Ishikawa (cell line): Measurements from ENCODE around the gene HPRT1.

Experiments
- CEBPB ChIP-seq: IDR thresholded peaks from 2 replicates; pipeline ENCODE4 v1.6.1; 2012
- CREB1 ChIP-seq: IDR thresholded peaks from 2 replicates; pipeline ENCODE4 v1.6.1; 2012; ENCODE audit warnings: low read depth
- EGR1 ChIP-seq: IDR thresholded peaks from 2 replicates; pipeline ENCODE4 v1.6.1; 2012
- EP300 ChIP-seq: IDR thresholded peaks from 2 replicates; pipeline ENCODE4 v1.6.1; 2012; ENCODE audit warnings: borderline replicate concordance
- FOXM1 ChIP-seq: IDR thresholded peaks from 2 replicates; pipeline ENCODE4 v1.6.1; 2012; ENCODE audit warnings: low read depth, borderline replicate concordance
- MAX ChIP-seq: IDR thresholded peaks from 2 replicates; pipeline ENCODE4 v1.6.1; 2012
- NFIC ChIP-seq: IDR thresholded peaks from 2 replicates; pipeline ENCODE4 v1.6.1; 2012
- RAD21 ChIP-seq: IDR thresholded peaks from 2 replicates; pipeline ENCODE4 v1.6.1; 2012; ENCODE audit warnings: low read depth
- REST ChIP-seq: IDR thresholded peaks from 2 replicates; pipeline ENCODE4 v1.6.1; 2012; ENCODE audit warnings: low read depth, mild to moderate bottlenecking
- TAF1 ChIP-seq: IDR thresholded peaks from 2 replicates; pipeline ENCODE4 v1.6.1; 2012; ENCODE audit warnings: low read depth, mild to moderate bottlenecking
- TCF12 ChIP-seq: IDR thresholded peaks from 2 replicates; pipeline ENCODE4 v1.6.1; 2012; ENCODE audit warnings: low read depth
- TEAD4 ChIP-seq: IDR thresholded peaks from 2 replicates; pipeline ENCODE4 v1.6.1; 2012
- USF1 ChIP-seq: IDR thresholded peaks from 2 replicates; pipeline ENCODE4 v1.6.1; 2012
- YY1 ChIP-seq: IDR thresholded peaks from 2 replicates; pipeline ENCODE4 v1.6.1; 2012; ENCODE audit warnings: low read depth
- ZBTB7A ChIP-seq: IDR thresholded peaks from 2 replicates; pipeline ENCODE4 v1.6.1; 2012; ENCODE audit warnings: low read depth

HPRT1 gene

GRCh38 chrX:134460005-134460861, at the start of gene HPRT1:
TSS of gene HPRT1 (plus strand) at chrX:134460165. CDS start at chrX:134460312, 147 bp downstream.
- 0 out of 2 replicates have a peak, but pooled peaks have one; percentile 45 for TF ChIP-seq ZBTB7A
- TF ChIP-seq USF1: no peak
- no peak for TF ChIP-seq CEBPB
- no peak for TF ChIP-seq TAF1
- no peak for TF ChIP-seq EGR1
- no peak for TF ChIP-seq TEAD4
- no peak for TF ChIP-seq REST
- no peak for TF ChIP-seq TCF12
- TF ChIP-seq FOXM1: no peak
- TF ChIP-seq MAX: peak; percentile 41; the same call in 1 of the 2 replicates
- TF ChIP-seq EP300: no peak

GRCh38 chrX:134416087-134416486, 43.9 kb upstream of the HPRT1 start:
- TF ChIP-seq MAX (no peak), EP300 (no peak), CREB1 (no peak), YY1 (no peak), CEBPB (no peak), FOXM1 (no peak)

- no peak for TF ChIP-seq TCF12
- no peak for TF ChIP-seq YY1
- TF ChIP-seq ZBTB7A: no peak
- TF ChIP-seq TEAD4: no peak
- TF ChIP-seq MAX: no peak
- TF ChIP-seq TAF1: no peak
- TF ChIP-seq NFIC: no peak
- no peak for TF ChIP-seq RAD21
- TF ChIP-seq CEBPB: no peak
- TF ChIP-seq EP300: no peak
- TF ChIP-seq USF1: no peak
- no peak for TF ChIP-seq CREB1
- no peak for TF ChIP-seq FOXM1
- TF ChIP-seq REST: no peak
- no peak for TF ChIP-seq EGR1
These were observed 41.5 kb upstream of the HPRT1 start for GRCh38 chrX:134418317-134419113.

- TF ChIP-seq CREB1 (no peak), TEAD4 (no peak), TAF1 (no peak), REST (no peak), USF1 (no peak), EGR1 (no peak), RAD21 (no peak), FOXM1 (no peak), ZBTB7A (no peak), NFIC (no peak), CEBPB (no peak), YY1 (no peak), EP300 (no peak), MAX (no peak)
These were observed 40.2 kb upstream of the HPRT1 start for GRCh38 chrX:134419784-134420183.
